H1 (cell line): ENCODE data around the gene LEKR1. TPM values are rescaled to one million over a fixed set of nuclear protein-coding genes. Genes with fewer than 3 reads are reported as not detected.

ENCODE experiments used
- CTCF ChIA-PET: fragments of 300-600 bp; sonication (Branson Sonifier 250); formaldehyde crosslinking; loops from one replicate; lab custom pipeline; 2021; ENCODE audit not compliant: partially characterized antibody; lab: Charles Lee
- POLR2A ChIA-PET: fragments of 300-600 bp; sonication (Branson Sonifier 250); formaldehyde crosslinking; loops from one replicate; lab custom pipeline; 2021; ENCODE audit warnings: inconsistent platforms; ENCODE audit not compliant: partially characterized antibody; lab: Charles Lee
- DNase-seq, 2 experiments: peaks; one replicate each; pipeline versions ENCODE4 v3.0.0 to v3.0.0-alpha.2; 2010 to 2022; ENCODE audit warnings: low spot score in 2 of 2, low read depth in 1 of 2, mixed read lengths in 1 of 2
- FAIRE-seq: peaks from 2 replicates; lab custom pipeline; 2011; peaks lifted over from hg19 to GRCh38; lab: Jason Lieb, UNC
- H2AFZ ChIP-seq: 2 replicates; pipeline ENCODE4 v1.8.1; 2012; ENCODE audit warnings: low read length, inconsistent platforms
- H2AK5ac ChIP-seq: 2 replicates; pipeline ENCODE4 v1.6.1; 2013; ENCODE audit warnings: low read depth, low read length
- H2BK120ac ChIP-seq: replicated peaks from 2 replicates; pipeline ENCODE3; 2013; ENCODE audit warnings: low read depth, low read length, inconsistent platforms
- H2BK12ac ChIP-seq: 2 replicates; pipeline ENCODE4 v1.6.1; 2013; ENCODE audit warnings: low read depth, low read length
- H2BK15ac ChIP-seq: 2 replicates; pipeline ENCODE4 v1.6.1; 2013; ENCODE audit warnings: low read length
- H2BK20ac ChIP-seq: 2 replicates; pipeline ENCODE4 v1.6.1; 2013; ENCODE audit warnings: low read length
- H2BK5ac ChIP-seq: 2 replicates; pipeline ENCODE4 v1.6.1; 2013; ENCODE audit warnings: low read depth, low read length
- H3K14ac ChIP-seq: 2 replicates; pipeline ENCODE4 v1.6.1; 2013; ENCODE audit warnings: inconsistent platforms; ENCODE audit not compliant: insufficient read length
- H3K18ac ChIP-seq: 2 replicates; pipeline ENCODE4 v1.6.1; 2013; ENCODE audit warnings: low read length; ENCODE audit errors: extremely low read depth
- H3K23ac ChIP-seq: 2 replicates; pipeline ENCODE4 v1.6.1; 2013; ENCODE audit warnings: inconsistent platforms; ENCODE audit not compliant: insufficient read length
- H3K23me2 ChIP-seq: 2 replicates; pipeline ENCODE4 v1.6.1; 2013; ENCODE audit warnings: low read depth, low read length
- H3K27ac ChIP-seq: 2 replicates; pipeline ENCODE4 v1.6.1; 2011; ENCODE audit warnings: low read depth, low read length, inconsistent platforms
- H3K27me3 ChIP-seq, 4 experiments: replicated peaks in 1 of 4; 1 replicate in 1 of 4; 2 replicates in 3 of 4; pipeline versions ENCODE4 v1.6.1 to v1.8.1; 2011 to 2013; ENCODE audit warnings: low read length in 3 of 4, mild to moderate bottlenecking in 3 of 4, inconsistent platforms in 2 of 4, mixed read lengths in 2 of 4, moderate library complexity in 1 of 4; ENCODE audit not compliant: control insufficient read depth in 3 of 4, insufficient read depth in 3 of 4; ENCODE audit errors: extremely low read depth in 1 of 4
- H3K36me3 ChIP-seq, 4 experiments: 2 replicates each; pipeline versions ENCODE4 v1.6.1 to v1.8.1; 2011 to 2013; ENCODE audit warnings: mild to moderate bottlenecking in 4 of 4, low read length in 3 of 4, moderate library complexity in 2 of 4, control low read depth in 1 of 4, inconsistent platforms in 1 of 4; ENCODE audit not compliant: insufficient read depth in 4 of 4, control insufficient read depth in 2 of 4
- H3K4ac ChIP-seq: replicated peaks from 2 replicates; pipeline ENCODE3; 2013; ENCODE audit warnings: low read length, low read depth, mixed read lengths, inconsistent platforms; ENCODE audit not compliant: insufficient read length
- H3K4me1 ChIP-seq, 4 experiments: replicated peaks in 1 of 4; 1 replicate in 1 of 4; 2 replicates in 3 of 4; pipeline versions ENCODE4 v1.6.1 to v1.8.1; 2011 to 2013; ENCODE audit warnings: low read length in 3 of 4, inconsistent platforms in 2 of 4, mixed read lengths in 1 of 4; ENCODE audit not compliant: insufficient read depth in 4 of 4, control insufficient read depth in 3 of 4
- H3K4me2 ChIP-seq, 2 experiments: 2 replicates each; pipeline versions ENCODE4 v1.6.1 to v1.8.1; 2011 to 2013; ENCODE audit warnings: low read depth in 2 of 2, low read length in 2 of 2, control low read depth in 1 of 2, inconsistent platforms in 1 of 2, mild to moderate bottlenecking in 1 of 2; ENCODE audit not compliant: insufficient read depth in 1 of 2
- H3K4me3 ChIP-seq, 4 experiments: fragments of 200-600, 300-600 bp in 1 of 4; sonication (generic), shearing (Covaris generic), sonication (Bioruptor Twin) in 1 of 4; 2 replicates each; pipeline versions ENCODE4 v1.5.1 to v1.8.1; 2011 to 2016; ENCODE audit warnings: low read length in 4 of 4, low read depth in 3 of 4, control low read depth in 2 of 4, inconsistent platforms in 2 of 4, mild to moderate bottlenecking in 2 of 4, mixed read lengths in 1 of 4, moderate library complexity in 1 of 4; ENCODE audit not compliant: insufficient read depth in 2 of 4; ENCODE audit errors: extremely low read depth in 1 of 4
- H3K56ac ChIP-seq: replicated peaks from 2 replicates; pipeline ENCODE3; 2013; ENCODE audit warnings: low read depth, mild to moderate bottlenecking, mixed read lengths, low read length, inconsistent platforms; ENCODE audit not compliant: insufficient read length
- H3K79me1 ChIP-seq: 2 replicates; pipeline ENCODE4 v1.6.1; 2013; ENCODE audit warnings: low read depth, low read length, control low read depth
- H3K79me2 ChIP-seq, 2 experiments: 2 replicates each; pipeline versions ENCODE4 v1.6.1 to v1.8.1; 2012 to 2013; ENCODE audit warnings: low read length in 2 of 2, mild to moderate bottlenecking in 2 of 2, inconsistent platforms in 1 of 2; ENCODE audit not compliant: insufficient read depth in 2 of 2, control insufficient read depth in 1 of 2
- H3K9ac ChIP-seq, 4 experiments: replicated peaks in 1 of 4; 1 replicate in 1 of 4; 2 replicates in 3 of 4; pipeline versions ENCODE4 v1.6.1 to v1.8.1; 2011 to 2013; ENCODE audit warnings: low read depth in 3 of 4, low read length in 3 of 4, control low read depth in 2 of 4, mild to moderate bottlenecking in 2 of 4, moderate library complexity in 2 of 4, inconsistent platforms in 1 of 4; ENCODE audit errors: extremely low read depth in 1 of 4
- H3K9me3 ChIP-seq, 2 experiments: 2 replicates each; pipeline versions ENCODE4 v1.6.1 to v1.8.1; 2012 to 2013; ENCODE audit warnings: mild to moderate bottlenecking in 2 of 2, moderate library complexity in 2 of 2, control low read depth in 1 of 2, inconsistent platforms in 1 of 2, low read depth in 1 of 2, low read length in 1 of 2, mixed read lengths in 1 of 2; ENCODE audit not compliant: insufficient read depth in 2 of 2
- H4K20me1 ChIP-seq, 2 experiments: replicated peaks in 1 of 2; 2 replicates each; pipeline versions ENCODE3 to v1.8.1; 2011 to 2013; ENCODE audit warnings: inconsistent platforms in 2 of 2, low read length in 2 of 2, mild to moderate bottlenecking in 1 of 2; ENCODE audit not compliant: insufficient read depth in 2 of 2, control insufficient read depth in 1 of 2
- H4K5ac ChIP-seq: 2 replicates; pipeline ENCODE4 v1.6.1; 2013; ENCODE audit warnings: low read length, low read depth, mixed read lengths, inconsistent platforms; ENCODE audit not compliant: insufficient read length
- H4K8ac ChIP-seq: 2 replicates; pipeline ENCODE4 v1.8.0; 2013; ENCODE audit warnings: mild to moderate bottlenecking, moderate library complexity, low read length, inconsistent platforms; ENCODE audit not compliant: insufficient read depth; ENCODE audit errors: extremely low read depth
- H4K91ac ChIP-seq: replicated peaks from 2 replicates; pipeline ENCODE3; 2013; ENCODE audit warnings: low read length, mixed read lengths, inconsistent platforms; ENCODE audit not compliant: insufficient read length
- SUZ12 ChIP-seq: fragments of 200-600 bp; sonication (generic); IDR thresholded peaks from 2 replicates; pipeline ENCODE4 v1.6.1; 2012; ENCODE audit warnings: mild to moderate bottlenecking, inconsistent platforms, low read length, moderate library complexity, mixed read lengths
- TCF12 ChIP-seq: IDR thresholded peaks from 2 replicates; pipeline ENCODE4 v1.6.1; 2011; ENCODE audit warnings: low read depth, mild to moderate bottlenecking, low read length
- WGBS, 2 experiments: shearing (Covaris generic) in 1 of 2; methylation state at CpG; one replicate each; pipeline versions ENCODE4 v1.1.6 to v1.1.7; 2013 to 2015; ENCODE audit warnings: low lambda C conversion rate in 2 of 2, mixed read lengths in 2 of 2, inconsistent platforms in 1 of 2, low coverage in 1 of 2, missing lambda C conversion rate in 1 of 2; ENCODE audit not compliant: insufficient replicate concordance in 2 of 2, insufficient coverage in 1 of 2, insufficient read length in 1 of 2; ENCODE audit errors: extremely low coverage in 1 of 2, missing lambda C conversion rate in 1 of 2; 5-methylcytosine and 5-hydroxymethylcytosine counted together
- polyA plus RNA-seq, 7 experiments: library from polyadenylated mRNA; depleted of rRNA in 3 of 7; stranded (reverse) in 5 of 7; unstranded in 2 of 7; fragments of >200 nt in 5 of 7; fragments of 200-250 nt in 2 of 7; gene quantifications; 1 replicate in 5 of 7; 2 replicates in 1 of 7; 4 replicates in 1 of 7; pipeline versions ENCODE4 v1.2.1 to v1.2.3, GENCODE V29; 2011 to 2013; ENCODE audit warnings: missing spikeins in 2 of 7, mixed read lengths in 2 of 7
- total RNA-seq: library from RNA; stranded (reverse); fragmentation: NEBNext Ultra II Directional; extraction: Animal tissue kit (Norgen Biotek cat#: 25700); gene quantifications from 2 replicates; pipeline ENCODE4 v1.2.1, GENCODE V29; 2021

The LEKR1 gene
- total and polyA plus RNA-seq, 2 of the 8 experiments (the other 6 are each of a cell fraction or from before 2014, with no cell fraction given), result 0.08 TPM; not detected in 1

DNA sequence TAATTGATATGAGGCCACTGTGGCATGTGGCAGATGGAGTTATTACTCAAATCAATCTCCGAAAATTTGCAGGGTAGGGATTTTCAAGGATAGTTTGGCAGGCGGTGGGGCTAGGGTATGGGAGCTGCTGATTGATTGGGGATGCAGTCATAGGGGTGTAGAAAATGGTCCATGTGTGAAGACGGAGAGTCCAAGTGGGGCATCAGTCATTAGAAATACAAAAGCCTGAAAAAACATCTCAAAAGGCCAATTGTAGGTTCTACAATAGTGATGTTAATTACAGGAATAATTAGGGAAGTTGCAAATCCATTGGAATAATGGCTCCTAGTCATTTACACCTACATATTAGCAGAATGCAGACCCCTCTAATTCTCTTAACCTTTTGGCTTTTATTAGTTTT is 4.9 kb downstream of the LEKR1 start:
- H2BK12ac ChIP-seq, result no peak overlapping the region
- no peak overlapping the region for H2AK5ac ChIP-seq
- ChIA-PET POLR2A (interaction anchor here (0.6 kb wide), 1 partner anchor 11 kb away, joined by 3 read pairs; no protein-coding TSS in a partner anchor), CTCF (interaction anchor here (0.6 to 0.9 kb wide), 2 partner anchors 257 to 263 kb away, joined by 3 read pairs; no protein-coding TSS in a partner anchor)
- no peaks in the 10 kb centered on the region for H3K79me1 ChIP-seq
- H3K9me3 ChIP-seq, result no peaks in the 10 kb centered on the region
- FAIRE-seq, result no peak
- no peak overlapping the region for H4K91ac ChIP-seq
- H3K27ac ChIP-seq, result no peak overlapping the region
- DNase-seq, result no peak
- H3K4ac ChIP-seq, result no peak overlapping the region
- no peaks in the 10 kb centered on the region for H4K20me1 ChIP-seq
- no peak overlapping the region for H4K8ac ChIP-seq
- H2BK15ac ChIP-seq, result no peak overlapping the region
- H3K4me1 ChIP-seq, result peaks cover 2 to 14% (median 8%) of the 10 kb centered on the region in 4 experiments
- H3K23ac ChIP-seq, result no peak overlapping the region
- H4K5ac ChIP-seq, result no peak overlapping the region
- peaks cover 9 to 29% (median 19%) of the 10 kb centered on the region in 4 experiments; a peak in 6 of 7 replicates for H3K27me3 ChIP-seq
- H3K36me3 ChIP-seq, result no peaks in the 10 kb centered on the region
- no peak overlapping the region for H3K18ac ChIP-seq
- H3K56ac ChIP-seq, result no peak overlapping the region
- no peak overlapping the region for H2BK20ac ChIP-seq
- H2AFZ ChIP-seq, result no peak overlapping the region
- no peaks in the 10 kb centered on the region for H3K79me2 ChIP-seq
- 19% methylated on average over 3 of the region's 3 CpGs; no CpG with 5 or more reads in 1 of the 2 experiments for WGBS, 2 experiments
- no peak overlapping the region for H3K9ac ChIP-seq
- no peak for TF ChIP-seq TCF12
- no peak for TF ChIP-seq SUZ12
- no peak overlapping the region for H2BK120ac ChIP-seq
- peaks cover 8% of the 10 kb centered on the region for H3K23me2 ChIP-seq
- H2BK5ac ChIP-seq, result no peak overlapping the region
- no peak overlapping the region for H3K14ac ChIP-seq
- peak overlapping the region in 1 of 2 experiments; percentile 42; a peak in 2 of 4 replicates for H3K4me2 ChIP-seq
- peak overlapping the region in 1 of 4 experiments; percentile 18; a peak in 1 of 8 replicates for H3K4me3 ChIP-seq
